HepG2 (cell line): ENCODE data around the gene RBBP8NL. TPM values are rescaled to one million over a fixed set of nuclear protein-coding genes. Genes with fewer than 3 reads are reported as not detected.

Source experiments
- ASH2L ChIP-seq: fragments of 300-600, 200-600 bp; sonication (generic); IDR thresholded peaks from 2 replicates; pipeline ENCODE4 v1.7.0; 2017; ENCODE audit warnings: low read depth, mild to moderate bottlenecking, moderate library complexity, mixed read lengths, low read length; ENCODE audit not compliant: insufficient read length
- DNMT1 ChIP-seq: sonication (generic); formaldehyde crosslinking; IDR thresholded peaks from 2 replicates; pipeline ENCODE4 v1.5.1; 2020; ENCODE audit warnings: mild to moderate bottlenecking, missing genetic modification reagents
- E2F2 ChIP-seq: sonication (generic); formaldehyde crosslinking; IDR thresholded peaks from 2 replicates; pipeline ENCODE4 v1.4.0; 2020; ENCODE audit warnings: missing genetic modification reagents, borderline replicate concordance
- GABPA ChIP-seq, 2 experiments: IDR thresholded peaks; 2 replicates each; pipeline ENCODE4 v1.6.1; 2011 to 2016; ENCODE audit warnings: low read depth in 2 of 2, low read length in 1 of 2, missing biosample characterization in 1 of 2, missing genetic modification characterization in 1 of 2
- HNRNPK ChIP-seq: fragments of 200-400 bp; formaldehyde crosslinking; IDR thresholded peaks from 2 replicates; pipeline ENCODE4 v1.6.1; 2018; ENCODE audit warnings: low read length, low read depth, moderate library complexity, mild to moderate bottlenecking; ENCODE audit not compliant: poor library complexity, severe bottlenecking
- KLF9 ChIP-seq: IDR thresholded peaks from 2 replicates; pipeline ENCODE4 v1.6.1; 2016; ENCODE audit warnings: low read depth
- KMT2B ChIP-seq: IDR thresholded peaks from 2 replicates; pipeline ENCODE4 v1.6.1; 2016; ENCODE audit warnings: missing genetic modification reagents, missing compliant biosample characterization
- NFKB2 ChIP-seq: sonication (generic); formaldehyde crosslinking; IDR thresholded peaks from 2 replicates; pipeline ENCODE4 v1.4.0; 2020; ENCODE audit warnings: missing genetic modification reagents, borderline replicate concordance
- PHF20 ChIP-seq: sonication (generic); formaldehyde crosslinking; IDR thresholded peaks from 2 replicates; pipeline ENCODE4 v1.5.0; 2020; ENCODE audit warnings: mild to moderate bottlenecking, missing genetic modification reagents
- POLR2G ChIP-seq: fragments of 200-400 bp; formaldehyde crosslinking; IDR thresholded peaks from 2 replicates; pipeline ENCODE4 v1.6.1; 2018; ENCODE audit warnings: mild to moderate bottlenecking, low read depth, low read length, moderate library complexity
- SRSF9 ChIP-seq: fragments of 200-400 bp; formaldehyde crosslinking; IDR thresholded peaks from 2 replicates; pipeline ENCODE4 v1.6.1; 2018; ENCODE audit warnings: borderline replicate concordance, mild to moderate bottlenecking, low read depth, low read length; ENCODE audit not compliant: insufficient read depth, poor library complexity, severe bottlenecking
- YEATS2 ChIP-seq: sonication (generic); formaldehyde crosslinking; IDR thresholded peaks from 2 replicates; pipeline ENCODE4 v1.4.0; 2020; ENCODE audit warnings: missing genetic modification reagents, borderline replicate concordance
- ZBTB2 ChIP-seq: sonication (generic); formaldehyde crosslinking; IDR thresholded peaks from 2 replicates; pipeline ENCODE4 v1.8.0; 2022; ENCODE audit warnings: low read depth, missing genetic modification reagents
- ZBTB43 ChIP-seq: sonication (generic); formaldehyde crosslinking; conservative IDR thresholded peaks from 2 replicates; pipeline ENCODE4 v1.4.0; 2020; ENCODE audit warnings: missing genetic modification reagents
- ZNF44 ChIP-seq: sonication (generic); formaldehyde crosslinking; IDR thresholded peaks from 2 replicates; pipeline ENCODE4 v1.5.1; 2020; ENCODE audit warnings: mild to moderate bottlenecking, missing genetic modification reagents
- ZNF7 ChIP-seq: IDR thresholded peaks from 2 replicates; pipeline ENCODE4 v1.6.1; 2016; ENCODE audit warnings: missing biosample characterization, missing genetic modification reagents
- ZNF792 ChIP-seq: IDR thresholded peaks from 2 replicates; pipeline ENCODE4 v1.6.1; 2016
- ZSCAN25 ChIP-seq: sonication (generic); formaldehyde crosslinking; IDR thresholded peaks from 2 replicates; pipeline ENCODE4 v1.8.0; 2022; ENCODE audit warnings: mild to moderate bottlenecking, missing genetic modification reagents
- ZSCAN29 ChIP-seq: sonication (generic); formaldehyde crosslinking; conservative IDR thresholded peaks from 2 replicates; pipeline ENCODE4 v1.4.0; 2020; ENCODE audit warnings: mild to moderate bottlenecking, missing genetic modification reagents
- ZSCAN31 ChIP-seq: sonication (generic); formaldehyde crosslinking; IDR thresholded peaks from 2 replicates; pipeline ENCODE4 v1.5.0; 2020; ENCODE audit warnings: low read depth, mild to moderate bottlenecking, missing genetic modification reagents
- polyA plus RNA-seq, 8 experiments: library from polyadenylated mRNA; depleted of rRNA in 3 of 8; stranded (reverse) in 7 of 8; unstranded in 1 of 8; fragments of >200 nt; fragmentation: Illumina TruSeq in 4 of 8; extraction: Trizol in 4 of 8; gene quantifications; 2 replicates each; pipeline versions ENCODE4 v1.2.1 to v1.2.3, GENCODE V29; 2011 to 2016; ENCODE audit warnings: low read depth in 4 of 8, missing spikeins in 1 of 8, mixed read lengths in 1 of 8; ENCODE audit not compliant: insufficient read depth in 1 of 8
- total RNA-seq, 5 experiments: library from RNA; depleted of rRNA; stranded (reverse); fragments of >200 nt; fragmentation: Illumina TruSeq; extraction: Trizol; gene quantifications; 2 replicates each; pipeline ENCODE4 v1.2.3, GENCODE V29; 2016; ENCODE audit warnings: low read depth in 1 of 5
- TF ChIP-seq, protein P1 (sequence below): sonication (generic); formaldehyde crosslinking; IDR thresholded peaks from 2 replicates; pipeline ENCODE4 v1.5.0; 2020; ENCODE audit warnings: missing genetic modification reagents
- TF ChIP-seq, protein P2 (sequence below): sonication (generic); formaldehyde crosslinking; conservative IDR thresholded peaks from 2 replicates; pipeline ENCODE4 v1.4.0; 2020; ENCODE audit warnings: missing genetic modification reagents

RBBP8NL gene
- total and polyA plus RNA-seq, 2 of the 13 experiments (the other 11 are each of a cell fraction or from before 2014, with no cell fraction given), result 0.69 to 0.86 TPM

- TF ChIP-seq E2F2 (CRISPR knock-in tag), result peak; percentile 55; the same call in 1 of the 2 replicates
- TF ChIP-seq, protein P1, sequence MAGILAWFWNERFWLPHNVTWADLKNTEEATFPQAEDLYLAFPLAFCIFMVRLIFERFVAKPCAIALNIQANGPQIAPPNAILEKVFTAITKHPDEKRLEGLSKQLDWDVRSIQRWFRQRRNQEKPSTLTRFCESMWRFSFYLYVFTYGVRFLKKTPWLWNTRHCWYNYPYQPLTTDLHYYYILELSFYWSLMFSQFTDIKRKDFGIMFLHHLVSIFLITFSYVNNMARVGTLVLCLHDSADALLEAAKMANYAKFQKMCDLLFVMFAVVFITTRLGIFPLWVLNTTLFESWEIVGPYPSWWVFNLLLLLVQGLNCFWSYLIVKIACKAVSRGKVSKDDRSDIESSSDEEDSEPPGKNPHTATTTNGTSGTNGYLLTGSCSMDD (CRISPR knock-in tag), result no peak
- TF ChIP-seq ZBTB43 (CRISPR knock-in tag), result no peak; the same call in none of the 2 replicates
- no peak for TF ChIP-seq GABPA (IDR thresholded peaks at IDR 0.05; ENCODE audit: low read depth, low read length)
- no peak for TF ChIP-seq GABPA (CRISPR knock-in tag; IDR thresholded peaks at IDR 0.05; ENCODE audit: low read depth)
- TF ChIP-seq ZSCAN31 (CRISPR knock-in tag), result no peak; the same call in 1 of the 2 replicates
- no peak for TF ChIP-seq HNRNPK
- no peak; the same call in 1 of the 2 replicates for TF ChIP-seq ZSCAN25 (CRISPR knock-in tag)
- no peak for TF ChIP-seq ZNF792 (CRISPR knock-in tag)
- peak; percentile 96 for TF ChIP-seq ZBTB2 (CRISPR knock-in tag)
- TF ChIP-seq ASH2L, result peak; percentile 20
- no peak for TF ChIP-seq POLR2G
- no peak for TF ChIP-seq DNMT1 (CRISPR knock-in tag)
- TF ChIP-seq ZNF44, result no peak
- TF ChIP-seq ZNF7 (CRISPR knock-in tag), result no peak
- no peak for TF ChIP-seq KMT2B (CRISPR knock-in tag)
- TF ChIP-seq ZSCAN29 (CRISPR knock-in tag), result no peak
- TF ChIP-seq NFKB2 (CRISPR knock-in tag), result peak; percentile 17; the same call in 1 of the 2 replicates
- TF ChIP-seq PHF20, result peak; percentile 57
- no peak for TF ChIP-seq SRSF9
- peak; percentile 16; the same call in 1 of the 2 replicates for TF ChIP-seq YEATS2 (CRISPR knock-in tag)
- TF ChIP-seq, protein P2, sequence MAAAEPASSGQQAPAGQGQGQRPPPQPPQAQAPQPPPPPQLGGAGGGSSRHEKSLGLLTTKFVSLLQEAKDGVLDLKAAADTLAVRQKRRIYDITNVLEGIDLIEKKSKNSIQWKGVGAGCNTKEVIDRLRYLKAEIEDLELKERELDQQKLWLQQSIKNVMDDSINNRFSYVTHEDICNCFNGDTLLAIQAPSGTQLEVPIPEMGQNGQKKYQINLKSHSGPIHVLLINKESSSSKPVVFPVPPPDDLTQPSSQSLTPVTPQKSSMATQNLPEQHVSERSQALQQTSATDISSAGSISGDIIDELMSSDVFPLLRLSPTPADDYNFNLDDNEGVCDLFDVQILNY (CRISPR knock-in tag), result 0 out of 2 replicates have a peak, but pooled peaks have one; percentile 10
- no peak for TF ChIP-seq KLF9 (CRISPR knock-in tag)
Measured at GRCh38 chr20:62366370-62367135, 60.8 kb downstream of the RBBP8NL start (continued).
